Measurements from ENCODE around the gene ATXN1.

- TF ChIP-seq, protein P1, sequence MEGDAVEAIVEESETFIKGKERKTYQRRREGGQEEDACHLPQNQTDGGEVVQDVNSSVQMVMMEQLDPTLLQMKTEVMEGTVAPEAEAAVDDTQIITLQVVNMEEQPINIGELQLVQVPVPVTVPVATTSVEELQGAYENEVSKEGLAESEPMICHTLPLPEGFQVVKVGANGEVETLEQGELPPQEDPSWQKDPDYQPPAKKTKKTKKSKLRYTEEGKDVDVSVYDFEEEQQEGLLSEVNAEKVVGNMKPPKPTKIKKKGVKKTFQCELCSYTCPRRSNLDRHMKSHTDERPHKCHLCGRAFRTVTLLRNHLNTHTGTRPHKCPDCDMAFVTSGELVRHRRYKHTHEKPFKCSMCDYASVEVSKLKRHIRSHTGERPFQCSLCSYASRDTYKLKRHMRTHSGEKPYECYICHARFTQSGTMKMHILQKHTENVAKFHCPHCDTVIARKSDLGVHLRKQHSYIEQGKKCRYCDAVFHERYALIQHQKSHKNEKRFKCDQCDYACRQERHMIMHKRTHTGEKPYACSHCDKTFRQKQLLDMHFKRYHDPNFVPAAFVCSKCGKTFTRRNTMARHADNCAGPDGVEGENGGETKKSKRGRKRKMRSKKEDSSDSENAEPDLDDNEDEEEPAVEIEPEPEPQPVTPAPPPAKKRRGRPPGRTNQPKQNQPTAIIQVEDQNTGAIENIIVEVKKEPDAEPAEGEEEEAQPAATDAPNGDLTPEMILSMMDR (IDR thresholded peaks at IDR 0.05), result no peak
- no peak for TF ChIP-seq POLR2A (IDR thresholded peaks at IDR 0.05)
Observed at GRCh38 chr6:16292942-16293341, 468.3 kb downstream of the ATXN1 start.
